HG02610 (cell line): Measurements from ENCODE around the gene FAM47A.

Experiments
- ATAC-seq: cut with Tn5 transposase; IDR thresholded peaks from one replicate; pipeline ENCODE4 v1.9.1; 2021; ENCODE audit warnings: mild to moderate bottlenecking, moderate library complexity; ENCODE audit not compliant: unreplicated experiment

The FAM47A gene

DNA sequence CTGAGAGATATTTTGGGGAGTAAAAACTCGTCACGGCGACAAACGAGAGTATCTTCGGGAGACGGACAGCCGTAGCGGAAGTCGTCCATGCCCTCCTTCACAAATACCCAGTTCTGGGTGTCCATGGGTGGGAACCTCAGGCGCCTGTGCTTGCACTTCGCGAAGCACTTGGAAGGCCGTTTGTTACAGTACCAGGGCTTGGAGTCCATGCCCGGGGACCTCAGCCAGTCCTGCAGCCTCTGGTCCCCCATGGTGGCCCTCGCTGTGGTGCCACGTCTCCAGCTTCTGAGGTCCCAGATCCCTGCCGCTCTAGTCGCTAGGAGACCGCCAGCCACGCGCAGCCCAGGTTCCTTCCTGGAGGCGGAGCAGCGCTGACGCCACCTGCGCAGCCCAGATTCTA lies at the start of gene FAM47A:
TSS of gene FAM47A (minus strand) at position 287 of the 400 bp plus-strand sequence. CDS start at position 251, 36 bp downstream.
- no peak for ATAC-seq

DNA sequence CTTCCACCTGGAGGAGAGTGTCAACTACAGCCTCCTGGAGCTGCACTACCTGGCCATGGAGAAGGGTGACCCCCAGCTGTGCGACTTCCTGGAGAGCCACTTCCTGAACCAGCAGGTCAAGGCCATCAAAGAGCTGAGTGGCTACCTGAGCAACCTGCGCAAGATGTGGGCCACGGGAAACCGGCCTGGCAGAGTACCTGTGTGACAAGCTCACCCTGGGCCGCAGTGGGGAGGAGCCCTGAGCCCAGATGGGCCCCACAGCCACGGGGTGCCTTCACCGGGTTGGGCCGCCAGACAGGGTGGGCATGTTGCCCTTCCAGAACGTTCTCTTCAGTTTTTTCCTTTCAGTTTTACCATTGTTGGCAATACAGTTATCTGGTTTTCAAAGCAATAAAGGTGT lies 15.2 kb upstream of the FAM47A start:
- no peak for ATAC-seq

DNA sequence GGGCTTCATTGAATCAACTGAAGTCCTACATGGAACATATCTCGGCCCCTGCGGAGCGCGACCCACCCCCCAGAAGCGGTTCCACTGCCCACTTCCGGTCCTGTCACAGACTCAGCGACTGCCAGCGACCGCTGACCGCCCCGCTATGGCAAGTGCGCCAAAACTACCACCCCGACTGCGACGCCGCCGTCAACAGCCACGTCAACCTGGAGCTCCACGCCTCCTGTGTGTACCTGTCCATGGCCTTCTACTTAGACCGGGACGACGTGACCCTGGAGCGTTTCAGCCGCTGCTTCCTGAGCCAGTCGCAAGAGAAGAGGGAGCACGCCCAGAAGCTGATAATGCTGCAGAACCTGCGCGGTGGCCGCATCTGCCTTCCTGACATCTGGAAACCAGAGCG lies 14.8 kb upstream of the FAM47A start:
- ATAC-seq: no peak

DNA sequence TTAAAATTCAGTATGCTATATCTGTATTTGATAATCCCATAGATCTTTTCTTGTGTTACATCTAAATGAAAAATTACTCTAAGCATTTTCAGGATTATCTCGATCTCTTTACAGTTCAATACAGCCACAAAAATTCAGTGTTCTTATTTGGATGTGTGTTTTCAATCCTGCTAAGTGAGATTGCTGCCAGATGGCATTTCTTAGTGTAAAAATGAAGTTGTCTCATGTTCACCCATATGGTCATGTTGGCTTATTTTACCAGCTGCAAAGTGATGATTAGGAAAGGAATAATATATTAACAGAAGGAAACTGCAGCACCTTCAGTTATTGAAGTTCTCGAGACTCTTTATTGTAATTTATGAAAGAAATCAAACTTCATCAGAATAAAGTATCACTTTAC lies 12.1 kb upstream of the FAM47A start:
- no peak for ATAC-seq

DNA sequence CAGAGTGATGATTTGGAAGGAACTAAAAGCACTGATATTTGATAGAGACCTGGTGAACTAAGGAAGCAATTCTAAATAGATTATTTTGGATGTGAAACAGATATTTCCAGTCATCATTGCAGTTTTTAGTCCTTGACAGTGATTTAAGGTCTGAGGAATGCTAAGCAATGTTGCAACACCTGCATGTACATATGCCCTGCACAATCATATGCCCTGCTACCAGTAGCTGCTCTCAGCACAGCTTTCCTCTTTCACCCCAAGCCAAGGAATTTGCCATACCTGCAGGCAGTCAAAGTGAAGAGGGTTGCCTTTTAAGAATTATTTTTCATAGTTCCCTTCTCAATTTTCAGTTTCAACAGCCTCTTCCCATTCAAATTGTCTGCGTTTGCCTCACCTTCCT lies 8.7 kb upstream of the FAM47A start:
- no peak for ATAC-seq

DNA sequence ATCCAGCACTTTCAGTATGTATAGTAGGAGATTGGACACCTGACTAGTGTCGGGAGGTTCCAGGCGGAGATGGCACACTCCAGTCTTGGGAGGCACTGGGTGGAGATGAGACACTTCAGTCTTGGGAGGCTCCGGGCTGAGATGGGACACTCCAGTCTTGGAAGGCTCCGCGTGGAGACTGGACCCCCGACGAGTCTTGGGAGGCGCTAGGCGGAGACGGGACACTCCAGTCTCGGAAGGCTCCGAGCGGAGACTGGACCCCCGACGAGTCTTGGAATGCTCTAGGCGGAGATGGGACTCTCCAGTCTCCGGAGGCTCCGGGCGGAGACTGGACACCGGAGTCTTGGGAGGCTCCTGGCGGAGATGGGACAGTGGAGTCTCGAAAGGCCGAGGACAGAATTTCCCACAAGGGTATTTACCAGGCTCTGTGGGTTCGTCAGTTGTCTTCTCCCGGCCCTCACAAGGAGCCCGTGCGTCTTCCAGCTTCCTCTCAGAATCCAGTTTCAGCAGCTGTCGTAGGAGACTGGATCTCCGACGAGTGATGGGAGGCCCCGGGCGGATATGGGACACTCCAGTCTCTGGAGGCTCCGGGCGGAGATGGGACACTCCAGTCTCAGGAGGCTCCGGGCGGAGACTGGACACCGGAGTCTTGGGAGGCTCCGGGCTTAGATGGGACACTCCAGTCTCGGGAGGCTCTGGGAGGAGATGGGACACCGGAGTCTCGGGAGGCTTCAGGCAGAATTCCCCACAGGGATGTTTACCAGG lies 952 bp downstream of the FAM47A start:
- ATAC-seq: no peak

DNA sequence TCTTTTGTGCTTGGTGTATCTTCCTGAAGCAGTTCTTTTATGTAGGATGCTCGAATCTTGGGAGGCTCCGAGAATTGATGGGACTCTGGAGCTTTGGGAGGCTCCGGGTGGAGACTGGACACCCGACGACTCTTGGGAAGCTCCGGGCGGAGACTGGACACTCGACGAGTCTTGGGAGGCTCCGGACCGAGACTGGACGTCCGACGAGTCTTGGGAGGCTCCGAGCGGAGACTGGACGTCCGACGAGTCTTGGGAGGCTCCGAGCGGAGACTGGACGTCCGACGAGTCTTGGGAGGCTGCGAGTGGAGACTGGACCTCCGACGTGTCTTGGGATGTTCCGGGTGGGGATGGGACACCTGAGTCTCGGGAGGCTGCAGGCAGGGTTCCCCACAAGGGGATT lies 1.6 kb downstream of the FAM47A start:
- no peak for ATAC-seq

DNA sequence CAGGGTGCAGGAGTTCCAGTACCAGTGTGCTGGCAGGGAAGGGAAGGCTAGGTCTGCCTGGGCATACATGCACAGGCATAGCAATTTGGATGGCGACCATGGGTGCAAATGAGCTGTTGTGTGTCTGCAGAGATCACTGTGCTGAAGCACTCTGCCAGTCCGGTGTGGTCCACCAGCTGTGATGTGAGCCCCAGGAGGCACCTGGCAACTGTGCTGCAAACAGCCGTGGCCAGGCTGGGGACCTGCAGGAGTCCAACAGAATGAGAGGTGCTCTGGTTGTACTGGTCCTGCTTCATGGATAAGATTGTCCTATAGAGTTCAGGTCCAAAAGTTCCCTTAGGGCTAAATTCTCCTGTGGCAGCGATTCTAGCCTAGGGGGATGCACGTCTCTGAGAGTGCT lies 6.1 kb downstream of the FAM47A start:
- no peak for ATAC-seq

DNA sequence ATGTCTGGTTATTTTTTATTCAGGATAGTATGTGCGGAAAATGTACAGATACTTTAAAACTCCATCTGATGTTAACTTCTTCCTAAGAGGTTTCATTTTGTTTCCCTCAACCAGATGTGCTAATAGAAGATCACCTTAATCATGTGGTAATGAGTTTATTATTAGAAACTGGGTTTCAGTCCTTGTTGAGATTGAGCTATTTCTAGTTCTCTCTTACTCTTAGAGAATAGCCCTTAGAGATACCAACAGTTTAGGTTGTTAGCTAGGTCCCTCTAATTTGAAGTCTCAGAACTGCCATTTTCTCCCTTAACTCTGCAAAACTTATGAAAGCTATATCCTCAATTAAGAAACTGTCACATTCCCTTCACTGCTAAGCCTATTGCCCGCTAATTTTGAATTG lies 13.0 kb downstream of the FAM47A start:
- ATAC-seq: no peak

DNA sequence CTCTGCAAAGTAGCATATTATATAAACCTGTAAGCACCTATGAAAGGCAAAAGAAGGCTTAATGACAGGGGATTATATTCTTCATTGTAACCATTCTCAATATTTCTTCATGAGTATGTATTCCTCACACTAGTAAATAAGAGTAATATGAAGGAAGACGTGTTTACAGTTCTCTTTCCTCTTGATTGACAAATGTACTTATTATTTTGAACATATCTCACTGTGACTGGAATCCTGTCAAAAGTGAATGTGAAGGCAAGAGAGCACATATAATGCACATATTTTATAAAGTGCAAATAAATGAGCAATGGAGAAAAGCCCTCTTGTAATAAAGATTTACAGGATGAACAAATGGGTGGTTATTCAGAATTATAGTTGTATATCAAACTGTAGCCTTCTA lies 19.7 kb downstream of the FAM47A start:
- no peak for ATAC-seq
